Inferior parietal cortex (tissue), 1 donor: ENCODE results near the gene OSM.
"Not testable (repeated sequence)": the region's sequence is repeated elsewhere in the genome, so short reads cannot be mapped to it uniquely, and the experiment has no call there.

Experiments
- DNase-seq: peaks from one replicate; pipeline ENCODE4 v3.0.0-alpha.2; 2016; ENCODE audit errors: extremely low spot score

The OSM gene

GRCh38 chr22:30244641-30245040, 22.0 kb downstream of the OSM start:
- no peak for DNase-seq

DNA sequence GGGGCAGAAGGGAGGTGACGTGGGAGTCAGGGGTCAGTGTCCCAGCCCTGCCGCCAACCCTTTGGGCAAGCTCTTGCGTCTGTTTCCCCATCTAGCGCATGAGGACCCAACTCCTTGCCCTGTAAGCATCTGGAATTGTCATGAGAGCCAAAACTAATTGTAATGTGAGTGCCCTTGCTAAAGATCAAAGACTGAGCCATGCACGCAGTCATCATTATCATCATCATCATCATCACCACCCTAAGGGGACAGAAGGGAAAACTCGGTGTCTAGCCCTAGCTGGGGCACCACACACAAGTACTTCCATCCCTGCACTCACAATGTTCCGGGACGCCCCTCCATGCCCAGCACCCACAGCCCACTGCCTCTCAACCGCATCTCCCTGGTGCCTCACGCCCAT, 22.6 kb downstream of the OSM start:
- no peak for DNase-seq

- no peak for DNase-seq
Observed at GRCh38 chr22:30243661-30244060, 23.0 kb downstream of the OSM start.

DNA sequence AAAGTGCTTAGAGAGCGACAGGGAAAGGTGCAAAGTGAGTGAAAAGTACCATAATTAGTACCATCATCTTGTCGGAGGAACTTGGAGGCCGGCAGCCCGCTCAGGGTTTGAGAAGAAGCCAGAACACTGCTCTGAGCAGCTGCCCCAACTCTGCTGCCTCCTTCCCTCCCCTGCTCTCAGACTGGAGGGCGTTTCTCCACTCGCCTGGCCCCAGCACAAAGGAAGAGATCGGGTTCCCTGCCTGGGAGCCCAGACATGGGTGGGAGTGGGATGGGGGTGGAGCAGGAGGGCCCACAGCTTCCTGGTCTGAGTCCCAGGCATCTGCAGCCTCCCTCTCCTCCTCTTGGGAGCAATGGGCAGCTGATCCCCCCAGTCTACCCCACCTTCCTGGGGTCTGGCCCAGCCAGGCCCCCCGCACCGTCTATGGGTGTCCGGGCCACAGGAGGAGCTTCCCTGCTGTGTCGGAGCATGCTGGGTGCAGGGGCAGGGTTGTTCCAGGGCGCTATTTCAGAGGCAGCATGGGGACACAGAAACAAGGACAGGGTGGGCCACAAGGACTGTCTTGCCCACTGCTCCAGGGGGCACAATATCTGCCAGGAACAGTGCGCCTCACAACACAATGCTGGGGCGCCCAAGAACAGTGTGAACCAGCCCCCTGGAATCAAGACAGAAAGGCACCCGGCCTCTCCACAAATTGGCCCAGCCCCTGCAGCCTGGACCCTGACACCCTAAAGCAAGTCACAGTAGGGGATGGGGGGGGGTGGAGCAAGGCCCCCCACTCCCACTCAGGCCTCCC, 24.9 kb downstream of the OSM start:
- no peak for DNase-seq

DNA sequence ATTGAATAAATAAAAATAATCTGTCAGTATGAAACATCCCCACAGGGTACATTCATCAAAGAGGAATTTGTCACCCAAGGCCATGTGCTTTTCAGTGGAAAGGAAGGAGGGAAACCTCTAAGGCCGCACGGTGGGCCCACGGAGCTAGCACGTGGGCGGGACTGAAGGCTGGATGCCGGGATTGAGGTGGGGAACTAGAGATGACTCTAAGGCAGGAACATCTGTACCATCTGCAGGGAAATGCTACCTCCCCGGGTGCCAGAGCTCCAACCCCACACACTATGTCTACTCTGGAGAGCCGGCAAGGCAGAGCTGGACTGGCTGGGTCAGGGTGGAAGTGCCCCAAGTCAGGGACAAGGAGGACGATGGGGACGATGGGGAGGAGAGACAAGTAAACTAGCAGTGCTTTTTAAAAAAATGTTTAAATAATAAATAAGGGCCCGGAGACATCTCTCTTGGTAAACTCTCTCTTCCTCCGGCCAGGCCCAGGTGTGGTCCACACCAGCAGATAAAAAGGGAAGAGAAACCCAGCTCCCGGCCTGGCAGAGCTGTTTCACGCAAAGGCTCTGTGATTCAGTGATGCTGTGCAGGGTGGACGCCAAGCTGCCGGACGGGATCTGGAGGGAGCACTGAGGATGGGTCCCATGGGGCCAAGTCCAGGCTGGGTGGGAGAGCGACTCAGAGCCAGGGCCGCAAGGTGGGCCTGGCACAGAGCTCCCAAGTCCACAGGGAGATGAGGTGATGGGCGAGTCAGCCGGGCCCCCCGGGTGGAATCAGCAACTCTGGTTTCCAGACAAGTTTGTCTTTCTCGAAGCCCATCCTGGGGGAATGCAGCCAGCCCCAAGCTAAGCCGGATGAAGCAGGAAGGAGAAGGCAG, 25.9 kb downstream of the OSM start:
- DNase-seq = no peak

GRCh38 chr22:30239488-30240405, 26.9 kb downstream of the OSM start:
- no peak for DNase-seq

DNA sequence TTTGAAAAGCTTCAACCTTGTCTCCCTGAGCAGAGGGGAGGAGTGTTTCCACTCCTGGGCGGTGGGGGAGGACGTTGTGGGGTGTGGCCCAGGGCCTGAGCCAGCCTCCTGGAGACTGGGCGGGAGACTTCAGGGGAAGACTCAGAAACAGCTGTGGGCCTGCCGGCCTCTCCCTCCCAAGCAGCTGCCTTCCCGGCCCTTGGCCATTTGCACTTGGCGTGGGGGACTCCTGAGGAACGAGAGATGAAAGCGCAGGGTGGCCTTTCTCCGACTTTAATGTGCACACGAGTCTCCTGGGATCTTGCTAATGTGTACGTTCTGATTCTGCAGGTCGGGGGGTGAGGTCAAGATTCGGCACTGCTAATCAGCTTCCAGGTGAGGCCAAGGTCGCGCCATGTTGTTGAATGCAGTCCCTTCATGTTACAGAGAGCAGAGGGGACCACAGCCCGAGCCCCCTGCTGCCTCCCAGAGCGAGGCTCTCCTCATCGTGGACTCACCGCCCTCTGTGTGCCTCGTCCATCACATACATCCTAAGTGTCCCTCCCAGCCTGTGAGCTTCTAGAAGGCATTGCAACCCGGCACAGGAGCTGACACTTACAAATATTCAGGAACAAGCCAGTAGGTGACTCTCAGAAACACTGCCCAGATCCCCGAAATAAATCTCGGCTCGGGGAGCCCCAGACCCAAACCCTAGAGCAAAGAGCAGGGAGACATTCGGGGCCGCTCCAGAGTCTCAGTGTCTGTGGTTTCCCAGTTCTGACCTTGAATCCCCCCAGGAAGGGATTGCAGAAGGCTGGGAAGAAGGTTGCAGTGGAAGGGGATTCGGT, 27.8 kb downstream of the OSM start:
- DNase-seq = no peak

DNA sequence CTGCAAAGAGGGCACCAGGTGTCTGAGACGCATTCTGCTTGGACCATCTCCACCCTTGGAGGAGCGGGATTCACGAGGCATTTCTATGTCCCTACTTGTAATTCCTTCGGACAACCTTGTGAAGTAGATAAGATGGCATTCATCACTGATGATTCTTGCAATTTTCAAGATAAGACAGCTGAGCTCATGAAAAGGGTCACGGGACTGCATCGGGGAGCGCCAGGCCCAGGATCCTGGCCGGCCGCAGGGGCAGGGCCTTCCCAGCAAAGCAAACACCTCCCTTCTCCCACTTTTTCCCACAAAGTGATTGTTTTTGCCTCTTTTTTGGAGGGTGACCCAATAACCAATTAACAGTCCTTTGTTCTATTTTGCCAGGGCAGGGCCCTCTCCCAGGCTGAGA, 28.5 kb downstream of the OSM start:
- no peak for DNase-seq

- DNase-seq = no peak
Observed at GRCh38 chr22:30236875-30237274, 29.8 kb downstream of the OSM start.

DNA sequence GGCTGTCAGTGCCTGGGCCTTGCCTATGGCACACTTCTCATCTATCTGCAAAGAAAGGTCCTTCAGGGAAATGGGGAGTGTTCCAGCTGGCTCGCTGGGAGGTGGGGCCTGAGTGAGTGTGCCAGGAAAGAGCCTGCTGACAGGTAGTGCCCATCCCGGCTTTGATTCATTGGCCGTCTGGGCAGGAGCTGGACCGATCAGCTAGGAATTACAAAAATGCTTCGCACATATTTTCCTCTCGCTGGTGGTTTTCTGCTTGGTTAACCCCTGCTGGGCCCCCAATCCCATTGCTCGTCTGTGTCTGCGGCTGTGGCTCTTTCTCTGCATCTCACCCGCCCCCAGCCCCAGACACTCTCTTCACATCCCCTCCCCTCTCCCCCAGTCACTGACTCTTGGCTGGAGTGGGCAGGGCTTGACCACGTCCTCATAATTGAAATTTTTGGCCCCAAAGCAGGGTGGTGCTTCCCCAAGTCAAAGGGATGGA, 30.9 kb downstream of the OSM start:
- no peak for DNase-seq

DNA sequence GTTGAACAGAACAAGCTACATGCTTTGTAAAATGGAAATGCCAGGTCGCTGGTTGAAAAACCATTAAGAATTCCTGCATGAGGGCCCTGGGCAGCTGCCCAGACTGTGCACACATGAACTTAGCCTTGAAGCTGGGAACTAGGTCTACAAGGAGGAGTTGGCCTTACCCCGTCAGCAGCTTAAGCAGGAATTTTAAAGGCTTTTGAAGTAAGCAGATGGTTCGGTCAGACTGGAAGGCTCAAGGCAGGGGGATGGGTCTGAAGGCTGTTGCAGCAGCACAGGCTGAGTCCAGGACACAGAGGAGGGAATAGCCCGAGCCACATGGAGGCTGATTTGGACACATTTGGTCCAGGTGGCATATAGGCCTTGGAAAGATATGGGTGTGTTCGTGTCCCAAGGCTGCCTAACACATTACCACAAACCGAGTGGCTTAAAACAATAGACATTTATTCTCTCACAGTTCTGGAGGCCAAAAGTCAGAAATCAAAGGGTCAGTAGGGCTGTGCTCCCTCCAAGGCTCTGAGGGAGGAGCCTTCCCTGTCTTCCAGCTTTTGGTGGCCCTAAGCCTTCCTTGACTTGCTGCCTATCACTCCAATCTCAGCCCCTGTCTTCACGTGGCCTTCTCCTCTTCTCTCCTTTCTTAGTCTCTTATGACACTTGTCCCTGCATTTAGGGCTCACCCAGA, 31.7 kb downstream of the OSM start:
- DNase-seq = no peak

DNA sequence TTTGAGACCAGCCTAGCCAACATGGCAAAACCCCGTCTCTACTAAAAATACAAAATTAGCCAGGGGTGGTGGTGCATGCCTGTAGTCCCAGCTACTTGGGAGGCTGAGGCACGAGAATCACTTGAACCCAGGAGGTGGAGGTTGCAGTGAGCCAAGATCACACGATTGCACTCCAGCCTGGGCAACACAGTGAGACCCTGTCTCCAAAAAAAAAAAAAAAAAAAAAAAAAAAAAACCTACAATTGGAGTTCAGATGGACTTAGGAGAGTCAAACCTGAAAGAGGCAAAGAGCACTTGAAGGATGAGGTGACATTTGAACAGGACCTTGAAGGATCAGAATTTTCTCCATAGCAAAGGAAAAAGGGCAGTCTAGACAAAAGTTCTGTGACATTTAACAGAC, 32.3 kb downstream of the OSM start:
- not testable (repeated sequence) for DNase-seq

GRCh38 chr22:30233582-30233981, 33.1 kb downstream of the OSM start:
- DNase-seq = no peak

DNA sequence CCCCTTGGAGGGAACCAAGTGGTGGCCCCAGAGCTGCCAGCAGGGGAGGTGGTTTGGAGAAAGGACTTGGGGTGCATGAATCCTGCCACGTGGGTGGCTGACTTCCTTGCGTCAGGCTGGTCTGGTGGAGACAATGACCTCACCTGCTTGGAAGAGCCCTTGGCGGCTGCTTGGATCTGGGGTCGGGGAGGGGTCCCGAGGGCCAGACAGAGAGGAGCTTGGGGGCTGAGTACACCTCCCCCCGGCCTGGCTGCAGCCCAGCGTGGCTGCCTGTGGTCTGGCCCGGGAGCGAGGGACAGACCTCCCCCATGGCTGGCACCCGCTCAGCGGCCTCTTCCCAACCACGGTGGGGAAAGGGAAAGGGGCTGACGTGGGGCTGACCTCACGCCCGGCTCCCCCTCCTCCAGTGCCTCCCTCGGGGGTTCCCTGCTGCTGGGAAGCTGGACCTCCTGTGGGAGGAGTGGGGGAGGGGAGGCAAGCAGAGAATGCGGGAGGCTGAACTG, 33.9 kb downstream of the OSM start:
- DNase-seq = no peak

- DNase-seq = no peak
Observed at GRCh38 chr22:30230787-30231461, 35.7 kb downstream of the OSM start.

- no peak for DNase-seq
Observed at GRCh38 chr22:30230330-30230729, 36.3 kb downstream of the OSM start.

- DNase-seq = no peak
Observed at GRCh38 chr22:30228509-30229359, 37.9 kb downstream of the OSM start.

DNA sequence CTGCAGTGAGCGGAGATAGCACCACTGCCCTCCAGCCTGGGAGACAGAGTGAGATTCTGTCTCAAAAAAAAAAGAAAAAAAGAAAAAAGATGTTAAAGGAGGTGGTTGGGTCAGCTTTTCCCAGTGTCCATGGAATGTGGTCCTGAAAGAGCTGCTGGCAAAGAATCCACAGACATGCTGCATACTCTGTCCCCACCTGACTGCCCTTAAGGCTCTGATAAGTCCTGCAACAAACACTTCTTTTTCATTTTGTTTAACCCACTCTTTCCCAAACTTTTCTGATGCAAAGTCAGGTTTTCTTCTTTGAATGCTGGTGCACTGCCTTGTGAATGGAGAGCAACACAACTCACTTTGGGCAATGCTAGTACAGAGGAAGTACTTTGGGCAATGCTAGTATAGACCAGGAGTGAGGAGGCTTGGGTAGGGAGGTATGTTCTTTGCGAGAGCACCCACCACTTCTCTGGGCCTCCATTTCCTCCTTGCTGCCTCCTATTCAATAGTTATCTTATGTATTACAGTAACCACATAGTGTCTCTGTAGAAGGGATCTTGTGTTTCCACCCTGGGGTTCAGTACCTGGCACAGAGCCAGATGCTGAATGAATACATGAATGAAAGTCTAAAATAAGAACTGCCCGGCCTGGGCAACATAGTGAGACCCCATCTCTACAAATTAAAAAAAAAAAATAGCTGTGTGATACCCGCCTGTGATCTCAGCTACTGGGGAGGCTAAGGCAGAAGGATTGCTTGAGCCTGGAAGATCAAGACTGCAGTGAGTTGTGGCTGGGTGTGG, 39.0 kb downstream of the OSM start:
- DNase-seq = no peak
